ENCODE data around the gene CD109.

The CD109 gene

DNA sequence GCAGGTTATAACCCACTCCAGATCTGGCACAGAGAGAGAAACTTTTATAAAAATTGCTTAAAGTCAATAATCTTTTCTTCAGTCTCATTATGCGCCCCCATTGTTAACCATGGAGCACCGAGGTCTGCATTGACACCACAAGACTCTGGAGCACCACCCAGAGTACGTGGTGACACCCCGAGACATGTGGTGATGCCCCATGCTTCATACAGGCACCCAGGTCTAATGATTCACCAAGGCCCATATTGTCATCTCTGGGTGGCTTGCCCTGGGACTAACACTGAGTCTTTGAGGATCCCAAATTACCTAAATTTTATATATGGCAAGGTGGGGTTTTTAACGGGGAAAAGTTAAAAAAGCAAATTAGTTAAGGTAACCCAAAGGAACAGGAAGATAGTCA, 31.1 kb downstream of the CD109 start:
- DNase-seq (ENCODE audit: low read depth), result no peak

- DNase-seq (ENCODE audit: low read depth), result no peak
These were observed 32.7 kb downstream of the CD109 start for GRCh38 chr6:73728548-73729205.

- DNase-seq (ENCODE audit: low read depth), result no peak
These were observed 35.3 kb downstream of the CD109 start for GRCh38 chr6:73731285-73731684.

DNA sequence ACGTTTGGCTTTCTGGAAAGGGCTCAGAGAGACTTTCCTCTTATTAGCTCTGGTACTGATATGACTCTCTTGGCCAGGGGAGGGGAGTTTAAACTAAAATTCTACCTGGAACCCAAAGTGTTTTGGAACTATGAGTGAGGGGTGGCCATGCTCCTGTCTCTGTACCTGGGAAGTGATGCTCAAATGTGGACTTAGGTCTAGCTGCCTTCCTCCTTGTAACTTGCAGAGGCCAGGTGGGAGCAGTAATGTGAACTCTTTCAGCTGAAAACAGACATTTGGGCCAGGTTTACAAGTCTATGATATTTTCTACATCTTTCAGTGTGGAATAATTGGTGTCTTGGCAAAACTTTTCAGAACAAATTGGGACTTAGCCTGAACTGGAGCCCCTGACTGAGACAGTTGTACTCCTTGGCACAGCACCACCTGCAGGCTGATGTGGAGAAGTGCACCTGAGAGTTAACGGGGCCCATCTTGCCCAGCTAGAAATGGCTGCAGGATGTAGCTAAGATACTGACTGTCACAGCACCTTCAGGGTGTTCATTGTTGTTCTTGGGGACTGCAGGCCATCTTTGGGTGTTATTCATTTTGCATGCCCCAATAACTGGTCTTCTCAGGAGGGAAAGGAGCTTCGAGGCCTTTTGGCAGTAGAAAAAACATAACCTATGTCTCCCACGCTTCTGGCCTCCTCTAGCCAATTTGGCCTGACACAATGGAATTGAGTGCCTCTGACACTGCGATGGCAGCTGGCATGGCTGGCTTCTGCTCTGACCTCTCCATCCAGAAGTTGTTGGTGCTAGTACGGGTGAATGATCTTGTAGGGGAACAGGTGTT, 37.1 kb downstream of the CD109 start:
- DNase-seq (ENCODE audit: low read depth), result peak; percentile 80

- DNase-seq (ENCODE audit: low read depth), result no peak
These were observed 37.8 kb downstream of the CD109 start for GRCh38 chr6:73733791-73734190.

DNA sequence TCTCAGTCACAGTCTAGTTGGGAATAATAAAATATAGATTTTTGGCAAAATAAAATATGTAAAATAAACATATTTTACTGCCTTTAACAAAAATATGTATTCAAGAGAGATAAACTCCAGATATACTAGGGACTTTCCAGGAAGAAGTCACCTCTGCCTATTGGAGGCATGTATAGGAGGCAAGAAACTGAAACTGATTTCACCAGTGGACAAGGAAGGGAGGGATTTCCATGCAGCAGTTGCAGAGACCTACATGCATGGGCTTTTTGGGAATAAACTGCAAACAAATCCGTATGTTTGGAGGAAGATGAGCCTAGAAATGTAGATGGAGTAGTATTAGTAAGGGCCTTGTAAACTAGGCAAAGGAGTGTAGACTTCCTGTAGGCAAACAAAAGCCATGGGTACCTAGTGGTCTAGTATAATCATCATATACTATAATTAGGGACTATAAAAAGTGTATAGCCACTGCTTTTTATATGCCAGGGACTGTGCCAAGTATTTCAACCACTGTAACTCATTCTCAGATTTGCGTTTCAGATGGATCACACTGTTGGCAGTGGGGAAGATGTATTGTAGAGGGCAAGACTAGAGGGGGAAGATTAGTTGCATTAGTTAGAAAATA, 38.9 kb downstream of the CD109 start:
- no peak for DNase-seq (ENCODE audit: low read depth)

GRCh38 chr6:73738367-73739028, 42.5 kb downstream of the CD109 start:
- DNase-seq (ENCODE audit: low read depth), result no peak

DNA sequence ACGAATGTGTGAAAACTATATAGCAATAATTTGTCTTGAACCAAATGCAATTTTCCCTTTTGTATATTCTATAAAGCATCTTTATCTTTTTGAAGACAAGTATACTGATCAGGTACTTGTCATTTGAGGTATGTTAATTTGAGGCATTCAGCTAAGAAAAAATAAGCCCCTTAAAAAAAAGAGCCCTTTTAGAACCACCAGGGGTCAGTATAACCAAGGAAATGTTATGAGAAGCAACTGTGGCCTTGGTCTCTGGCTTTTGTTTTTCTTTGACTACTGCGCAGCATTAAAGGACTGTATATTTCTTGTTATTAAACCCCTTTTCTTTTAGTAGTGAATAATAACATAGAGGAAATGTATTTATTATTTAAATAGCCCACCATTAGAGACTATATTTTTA, 43.1 kb downstream of the CD109 start:
- peak; percentile 77 for DNase-seq (ENCODE audit: low read depth)

DNA sequence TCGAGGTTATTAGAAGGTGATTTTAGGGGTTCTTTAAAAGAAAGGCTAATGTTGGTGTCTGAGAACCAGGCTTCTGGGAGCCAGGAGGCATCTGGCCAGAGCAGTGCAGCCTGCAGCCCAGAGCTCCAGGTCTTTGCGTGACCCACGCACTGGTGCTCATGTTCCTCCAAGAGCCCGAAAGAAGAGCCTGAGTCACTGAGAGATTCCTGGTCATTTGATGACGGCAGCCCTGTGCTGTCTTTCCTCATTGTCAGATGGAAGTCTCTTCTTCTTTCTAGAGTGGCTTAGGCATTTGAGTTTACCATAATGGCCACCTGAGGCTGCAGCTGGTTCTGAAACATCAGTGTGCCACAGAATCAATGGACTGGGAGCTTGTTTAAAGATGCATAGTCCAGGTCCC, 46.4 kb downstream of the CD109 start:
- no peak for DNase-seq (ENCODE audit: low read depth)

GRCh38 chr6:73743081-73743480, 47.1 kb downstream of the CD109 start:
- no peak for DNase-seq (ENCODE audit: low read depth)

- DNase-seq (ENCODE audit: low read depth), result peak; percentile 25
These were observed 47.6 kb downstream of the CD109 start for GRCh38 chr6:73743556-73743955.

DNA sequence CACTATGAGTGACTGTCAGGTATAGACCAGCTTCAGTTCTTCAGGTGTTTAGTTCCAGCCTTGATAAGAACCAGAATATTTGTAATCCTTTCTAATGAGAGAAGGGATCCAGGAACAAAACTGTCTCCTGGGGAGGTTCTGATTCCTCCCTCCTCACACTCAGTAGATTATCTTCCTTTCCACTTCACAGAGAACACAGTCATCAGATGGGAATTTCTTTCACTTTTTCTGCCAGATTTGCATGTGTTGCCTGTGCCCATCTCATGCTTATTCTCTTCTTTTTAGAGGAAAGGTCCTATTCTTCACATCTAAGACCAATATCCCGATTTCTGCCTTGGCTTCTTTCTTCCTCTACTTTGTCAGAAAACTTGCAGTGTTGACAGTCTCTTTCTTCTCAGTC, 50.8 kb downstream of the CD109 start:
- DNase-seq (ENCODE audit: low read depth), result peak; percentile 50

- no peak for DNase-seq (ENCODE audit: low read depth)
These were observed 51.3 kb downstream of the CD109 start for GRCh38 chr6:73747289-73747688.

GRCh38 chr6:73752943-73753342, 56.9 kb downstream of the CD109 start:
- DNase-seq (ENCODE audit: low read depth), result no peak

- DNase-seq (ENCODE audit: low read depth), result no peak
These were observed 70.0 kb downstream of the CD109 start for GRCh38 chr6:73766040-73766439.

GRCh38 chr6:73768558-73768957, 72.6 kb downstream of the CD109 start:
- no peak for DNase-seq (ENCODE audit: low read depth)

GRCh38 chr6:73769976-73770375, 74.0 kb downstream of the CD109 start:
- DNase-seq (ENCODE audit: low read depth), result no peak

DNA sequence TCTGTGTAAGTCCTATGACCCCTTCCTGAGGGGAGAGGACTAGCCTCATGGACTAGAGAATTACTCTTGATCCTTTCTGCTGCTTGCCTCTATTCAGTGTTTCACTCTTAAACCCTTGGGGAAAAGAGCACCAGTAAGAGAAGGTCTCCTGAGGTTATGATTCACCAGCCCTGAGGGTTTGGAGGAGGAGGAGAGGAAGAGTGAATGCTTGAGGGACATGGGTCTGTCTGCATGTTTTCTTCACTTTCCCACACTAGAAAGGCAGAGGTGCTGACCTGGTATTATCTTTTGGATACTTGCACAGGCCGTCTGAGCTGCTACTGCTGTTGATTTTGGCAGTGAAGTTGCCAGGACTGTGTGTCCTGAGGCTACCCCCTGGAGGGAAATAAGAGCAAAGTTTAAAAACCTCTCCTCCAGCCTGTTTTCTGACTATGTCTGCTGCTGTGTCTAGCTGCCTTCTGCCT, 78.3 kb downstream of the CD109 start:
- DNase-seq (ENCODE audit: low read depth), result peak; percentile 100

DNA sequence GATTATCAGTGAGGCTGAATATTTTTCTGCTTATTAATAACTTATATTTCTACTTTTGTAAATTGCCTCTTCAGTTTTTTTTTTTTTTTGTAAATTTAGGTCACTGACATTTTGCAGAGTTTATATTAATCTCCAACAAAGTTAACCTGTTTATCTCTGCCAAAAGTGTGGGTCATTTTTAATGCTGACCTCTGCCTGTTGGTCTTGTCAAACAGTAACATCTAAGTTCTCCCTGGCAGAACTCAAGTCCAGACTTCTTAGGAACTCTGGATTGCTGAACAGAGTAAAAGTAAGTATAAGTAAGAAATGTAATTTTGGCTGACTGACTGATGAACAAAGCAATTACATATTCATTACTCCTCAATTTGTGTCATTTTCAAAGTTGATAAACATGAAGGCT, 83.9 kb downstream of the CD109 start:
- no peak for DNase-seq (ENCODE audit: low read depth)

- no peak for DNase-seq (ENCODE audit: low read depth)
These were observed 86.9 kb downstream of the CD109 start for GRCh38 chr6:73782911-73783310.

GRCh38 chr6:73784726-73785505, 88.9 kb downstream of the CD109 start:
- DNase-seq (ENCODE audit: low read depth), result no peak

DNA sequence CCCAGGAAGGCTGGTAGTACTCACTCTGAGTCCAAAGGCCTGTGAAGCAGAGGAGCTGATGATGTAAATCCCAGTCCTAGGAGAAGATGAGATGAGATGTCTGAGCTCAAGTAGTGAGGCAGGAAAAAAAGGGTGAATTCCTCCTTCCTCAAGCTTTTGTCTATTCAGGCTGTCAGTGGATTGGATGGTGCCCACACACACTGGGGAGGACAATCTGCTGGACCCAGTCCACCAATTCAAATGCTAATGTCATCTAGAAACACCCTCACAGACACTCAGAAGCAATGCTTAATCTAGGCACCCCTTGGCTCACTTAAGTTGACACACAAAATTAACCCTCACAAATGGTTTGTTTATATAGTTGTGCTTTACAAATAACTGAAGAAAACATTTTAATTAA, 94.6 kb downstream of the CD109 start:
- DNase-seq (ENCODE audit: low read depth), result no peak

Measured in EH (cell line).